Measurements from ENCODE around the gene PCDHA7. TPM values are rescaled to one million over a fixed set of nuclear protein-coding genes. Genes with fewer than 3 reads are reported as not detected.
"Not testable (repeated sequence)": the region's sequence is repeated elsewhere in the genome, so short reads cannot be mapped to it uniquely, and the experiment has no call there.

PCDHA7 gene
- total RNA-seq, 2 experiments from 2014 or later, result not detected

GRCh38 chr5:140848139-140849102 is 14.4 kb downstream of the PCDHA7 start, which contains the start of gene PCDHA9:
Gene PCDHA9, plus strand, starts transcription at chr5:140848382. Its CDS starts 114 bp downstream, at chr5:140848496.
- H3K27ac Mint-ChIP-seq; POLR2A ChIA-PET; H3K36me3 Mint-ChIP-seq (ENCODE audit: low read depth); DNase-seq; H3K4me1 Mint-ChIP-seq; ATAC-seq; CTCF ChIA-PET; H3K4me3 Mint-ChIP-seq: not testable (repeated sequence)
- Mint-ChIP-seq H3K27me3 (peaks cover 24% of the 10 kb centered on the region), H3K9me3 (ENCODE audit: low read depth) (peaks cover 14% of the 10 kb centered on the region)
- intact Hi-C loops (cut with DNase I, micrococcal nuclease), result loop anchor here in 1 of 2 experiments (5.0 to 10.0 kb wide), 2 partner anchors 34 to 516 kb away; partner anchors contain the start of genes PCDHA13 and PCDHGA5

- H3K4me3 Mint-ChIP-seq; H3K36me3 Mint-ChIP-seq (ENCODE audit: low read depth); H3K4me1 Mint-ChIP-seq; H3K27ac Mint-ChIP-seq; ATAC-seq; POLR2A ChIA-PET; DNase-seq: not testable (repeated sequence)
- CTCF ChIA-PET, result interaction anchor here (0.7 to 0.8 kb wide), 2 partner anchors 363 to 485 kb away, joined by 3 read pairs; no protein-coding TSS in a partner anchor
- H3K27me3 Mint-ChIP-seq, result peaks cover 21% of the 10 kb centered on the region
- intact Hi-C loops (cut with DNase I, micrococcal nuclease), result loop anchor here in 1 of 2 experiments (5.0 to 10.0 kb wide), 2 partner anchors 32 to 515 kb away; partner anchors contain the start of genes PCDHA13 and PCDHGA5
- peaks cover 14% of the 10 kb centered on the region for H3K9me3 Mint-ChIP-seq (ENCODE audit: low read depth)
Measured at GRCh38 chr5:140849831-140850634, 16.0 kb downstream of the PCDHA7 start.

GRCh38 chr5:140855772-140856674 is 22.0 kb downstream of the PCDHA7 start, which contains the start of gene PCDHA10:
Gene PCDHA10, plus strand, starts transcription at chr5:140855897. Its CDS starts 152 bp downstream, at chr5:140856049.
- ATAC-seq (no peak), DNase-seq (no peak)
- ChIA-PET CTCF (interaction anchor here (0.7 to 1.4 kb wide), 2 partner anchors 9 to 14 kb away, joined by 3 read pairs; no protein-coding TSS in a partner anchor), POLR2A (no interaction called here)
- H3K27ac Mint-ChIP-seq, result no peak within 1 kb of the TSS
- H3K36me3 Mint-ChIP-seq (ENCODE audit: low read depth), result peaks cover 7% of the 10 kb centered on the region
- intact Hi-C loops (cut with DNase I, micrococcal nuclease), result no loop called here
- peaks cover 19% of the 10 kb centered on the region for H3K9me3 Mint-ChIP-seq (ENCODE audit: low read depth)
- no peaks in the 10 kb centered on the region for H3K4me1 Mint-ChIP-seq
- H3K27me3 Mint-ChIP-seq, result peaks cover 21% of the 10 kb centered on the region
- H3K4me3 Mint-ChIP-seq, result no peak within 1 kb of the TSS

GRCh38 chr5:140857177-140857986 is 23.3 kb downstream of the PCDHA7 start:
- CTCF ChIA-PET, result no interaction called here
- Mint-ChIP-seq H3K27ac (no peak overlapping the region), H3K27me3 (peaks cover 29% of the 10 kb centered on the region)

GRCh38 chr5:140857987-140858240 is 23.8 kb downstream of the PCDHA7 start:
- DNase-seq, result no peak
- no peak for ATAC-seq
- ChIA-PET CTCF (no interaction called here), POLR2A (no interaction called here)
- Mint-ChIP-seq H3K27me3 (peaks cover 29% of the 10 kb centered on the region), H3K4me1 (no peaks in the 10 kb centered on the region), H3K36me3 (ENCODE audit: low read depth) (peaks cover 7% of the 10 kb centered on the region), H3K4me3 (no peak overlapping the region), H3K27ac (no peak overlapping the region), H3K9me3 (ENCODE audit: low read depth) (peaks cover 21% of the 10 kb centered on the region)
- intact Hi-C loops (cut with DNase I, micrococcal nuclease), result no loop called here

More at GRCh38 chr5:140857177-140857986, 23.3 kb downstream of the PCDHA7 start:
- Mint-ChIP-seq H3K36me3 (ENCODE audit: low read depth) (peaks cover 7% of the 10 kb centered on the region), H3K9me3 (ENCODE audit: low read depth) (peaks cover 21% of the 10 kb centered on the region), H3K4me1 (no peaks in the 10 kb centered on the region), H3K4me3 (no peak overlapping the region)
- POLR2A ChIA-PET, result no interaction called here
- DNase-seq, result no peak
- intact Hi-C loops (cut with DNase I, micrococcal nuclease), result no loop called here
- no peak for ATAC-seq

GRCh38 chr5:140862441-140863295 is 28.6 kb downstream of the PCDHA7 start:
- peaks cover 2% of the 10 kb centered on the region for H3K9me3 Mint-ChIP-seq (ENCODE audit: low read depth)
- no peaks in the 10 kb centered on the region for H3K4me1 Mint-ChIP-seq
- ChIA-PET POLR2A (no interaction called here), CTCF (no interaction called here)
- H3K27me3 Mint-ChIP-seq, result peaks cover 22% of the 10 kb centered on the region
- intact Hi-C loops (cut with DNase I, micrococcal nuclease), result no loop called here
- DNase-seq (no peak), ATAC-seq (no peak)
- H3K36me3 Mint-ChIP-seq (ENCODE audit: low read depth), result no peaks in the 10 kb centered on the region
- H3K27ac Mint-ChIP-seq, result no peak overlapping the region
- no peak overlapping the region for H3K4me3 Mint-ChIP-seq

- Mint-ChIP-seq H3K4me3 (no peak within 1 kb of the TSS), H3K27me3 (peaks cover 18% of the 10 kb centered on the region), H3K4me1 (no peaks in the 10 kb centered on the region), H3K27ac (no peak within 1 kb of the TSS), H3K36me3 (ENCODE audit: low read depth) (peaks cover 4% of the 10 kb centered on the region), H3K9me3 (ENCODE audit: low read depth) (peaks cover 13% of the 10 kb centered on the region)
- ChIA-PET CTCF (interaction anchor here (0.7 to 1.1 kb wide), 3 partner anchors 16 to 172 kb away, joined by 3 to 4 read pairs (median 3); no protein-coding TSS in a partner anchor), POLR2A (no interaction called here)
- intact Hi-C loops (cut with DNase I, micrococcal nuclease), result loop anchor here in 1 of 2 experiments (1.0 kb wide), 1 partner anchor 172 kb away; no protein-coding TSS in a partner anchor
- ATAC-seq (no peak), DNase-seq (no peak)
Measured at GRCh38 chr5:140868721-140869554, 34.9 kb downstream of the PCDHA7 start, which contains the start of gene PCDHA11. Gene PCDHA11, plus strand, starts transcription at chr5:140868957. Its CDS starts 147 bp downstream, at chr5:140869104.

GRCh38 chr5:140869555-140869886 is 35.5 kb downstream of the PCDHA7 start:
- peaks cover 23% of the 10 kb centered on the region for H3K27me3 Mint-ChIP-seq
- H3K9me3 Mint-ChIP-seq (ENCODE audit: low read depth), result peaks cover 17% of the 10 kb centered on the region
- H3K4me1 Mint-ChIP-seq, result no peaks in the 10 kb centered on the region
- no peak overlapping the region for H3K4me3 Mint-ChIP-seq
- ChIA-PET POLR2A (no interaction called here), CTCF (interaction anchor here (0.7 to 1.1 kb wide), 3 partner anchors 17 to 172 kb away, joined by 3 to 4 read pairs (median 3); no protein-coding TSS in a partner anchor)
- intact Hi-C loops (cut with DNase I, micrococcal nuclease), result no loop called here
- no peak overlapping the region for H3K27ac Mint-ChIP-seq
- peaks cover 4% of the 10 kb centered on the region for H3K36me3 Mint-ChIP-seq (ENCODE audit: low read depth)
- ATAC-seq (no peak), DNase-seq (no peak)

Data from activated CD4-positive, alpha-beta T cell treated with anti-CD3 and anti-CD28 coated beads for 36 hours (primary cell).